Heart right ventricle (tissue), 16 donors: ENCODE measurements around the gene SLC1A7. TPM values are rescaled to one million over a fixed set of nuclear protein-coding genes. Genes with fewer than 3 reads are reported as not detected.

ENCODE experiments used
- ATAC-seq, 8 donors: fragments of 200-7000 bp; cut with Tn5 transposase; one replicate each; pipeline ENCODE4 v1.9.1; 2020; ENCODE audit warnings: mild to moderate bottlenecking in 8 of 8, moderate library complexity in 8 of 8, moderate number of reproducible peaks in 1 of 8
- DNase-seq, 2 donors: peaks; one replicate each; pipeline ENCODE4 v3.0.0-alpha.2; 2020
- H3K27ac ChIP-seq, 10 donors: fragments of 200-600 bp; sonication (generic) in 2 of 10; one replicate each; pipeline versions ENCODE4 v1.5.0 to v1.8.0; 2020 to 2022; ENCODE audit warnings: mild to moderate bottlenecking in 3 of 10
- H3K27me3 ChIP-seq, 7 donors: fragments of 200-600 bp; one replicate each; pipeline ENCODE4 v1.8.0; 2021 to 2022; ENCODE audit warnings: mild to moderate bottlenecking in 2 of 7
- H3K36me3 ChIP-seq, 9 donors: fragments of 200-600 bp; sonication (generic) in 1 of 9; one replicate each; pipeline versions ENCODE4 v1.5.0 to v1.8.0; 2020 to 2022; ENCODE audit warnings: mild to moderate bottlenecking in 2 of 9
- H3K4me1 ChIP-seq, 9 donors: fragments of 200-600 bp; sonication (generic) in 1 of 9; one replicate each; pipeline versions ENCODE4 v1.5.0 to v1.8.0; 2020 to 2022; ENCODE audit warnings: mild to moderate bottlenecking in 4 of 9
- H3K4me3 ChIP-seq, 10 donors: fragments of 200-600 bp; sonication (generic) in 2 of 10; one replicate each; pipeline versions ENCODE4 v1.5.0 to v1.8.0; 2020 to 2022; ENCODE audit warnings: mild to moderate bottlenecking in 7 of 10, moderate library complexity in 2 of 10
- H3K9me3 ChIP-seq, 11 donors: fragments of 200-600 bp in 10 of 11; sonication (generic) in 2 of 11; one replicate each; pipeline versions ENCODE4 v1.5.0 to v1.8.0; 2013 to 2022; ENCODE audit warnings: mild to moderate bottlenecking in 2 of 11, control low read depth in 1 of 11, moderate library complexity in 1 of 11
- CTCF ChIP-seq, 9 donors: fragments of 200-600 bp; sonication (generic) in 2 of 9; IDR thresholded peaks; one replicate each; pipeline versions ENCODE4 v1.5.0 to v1.8.0; 2021 to 2022; ENCODE audit warnings: antibody characterized with exemption in 9 of 9, mild to moderate bottlenecking in 5 of 9, moderate library complexity in 1 of 9
- WGBS, 2 donors: extraction: QIAGEN DNeasy Blood & Tissue Kit; methylation state at CpG; one replicate each; pipeline ENCODE4 v1.1.7; 2013; ENCODE audit warnings: inconsistent platforms in 1 of 2; 5-methylcytosine and 5-hydroxymethylcytosine counted together
- intact Hi-C, 10 donors: fragments of 100-400 bp; cut with DNase I; formaldehyde crosslinking; loops; one replicate each; pipeline versions ENCODE4 v1.11.1 to v1.14.2; 2022
- polyA plus RNA-seq, 2 donors: library from polyadenylated mRNA; stranded (reverse); fragments of 200-250 nt; gene quantifications; one replicate each; pipeline ENCODE4 v1.2.3, GENCODE V29; 2013
- total RNA-seq, 10 donors: library from RNA; stranded (reverse); fragmentation: NEBNext Ultra II Directional in 3 of 10; extraction: Animal tissue kit (Norgen Biotek cat#: 25700) in 3 of 10; gene quantifications; one replicate each; pipeline versions ENCODE4 v1.2.1 to v1.2.4, GENCODE V29; 2021 to 2023
- donor health status: Arrhythmogenic right ventricular cardiomyopathy.
- donor health status: ischemic (EF 13 %, LVEDD 7.1; RV severe dilation, severe dysfunction).
- donor health status: healthy with polysubstance abuse.
- donor health status: DM: no; HTN: yes; CAD: no.
- donor health status: DM: no; HTN: no; CAD: no.
- donor health status: ischemic (EF 25% LVEDD 6.9; RV normal size, moderate dysfunction).
- donor health status: ischemic (EF 25% LVEDD 5.7; RV mildly dilated, moderate dysfunction).
- donor health status: healthy.
- donor health status: DM: yes; HTN: yes; CAD: no.
- donor health status: Ischemic cardiomyopathy.
- donor health status: ischemic (EF 35%, LVEDD 5.7; RV mildly dilated, moderate dysfunction).
- donor health status: nonischemic (EF 11% LVEDD 7.7; RV severe dilation, severe dysfunction).
- donor health status: DM: yes; HTN: yes; CAD: no.
- donor health status: PGD.
- donor health status: ischemic (EF 29% LVEDD 5.4; RV normal size, mild dysfunction).
- donor health status: nonischemic (EF 23%, LVEDD 6.1; RV moderate dilation, normal function).

SLC1A7 gene
- total and polyA plus RNA-seq, 12 donors = 0.04 to 2.0 (median 0.42) TPM

GRCh38 chr1:53125122-53125521, 17.3 kb downstream of the SLC1A7 start:
- H3K9me3 ChIP-seq = no peaks in the 10 kb centered on the region
- H3K4me3 ChIP-seq = no peak overlapping the region
- ATAC-seq (no peak), DNase-seq (no peak)
- no peaks in the 10 kb centered on the region for H3K27me3 ChIP-seq
- peak overlapping the region in 8 of 10 donors; percentile 16 to 93 (median 68) for H3K27ac ChIP-seq
- peaks cover 17 to 70% (median 50%) of the 10 kb centered on the region in 9 donors for H3K4me1 ChIP-seq
- H3K36me3 ChIP-seq = no peaks in the 10 kb centered on the region
- intact Hi-C loops = no loop called here
- no peak for TF ChIP-seq CTCF (IDR thresholded peaks at IDR 0.05)
- 83 to 89% methylated on average over 6 of the region's 6 CpGs for WGBS, 2 donors

- H3K4me3 ChIP-seq = no peak overlapping the region
- no peaks in the 10 kb centered on the region for H3K9me3 ChIP-seq
- WGBS, 2 donors = 58 to 71% methylated on average over 19 of the region's 19 CpGs
- intact Hi-C loops = no loop called here
- H3K27me3 ChIP-seq = no peaks in the 10 kb centered on the region
- peak overlapping the region; percentile 39 to 93 (median 84) for H3K27ac ChIP-seq
- H3K4me1 ChIP-seq = peaks cover 17 to 68% (median 50%) of the 10 kb centered on the region in 9 donors
- ATAC-seq (peak; percentile 12 to 76 (median 60)), DNase-seq (peak; percentile 61 to 63)
- no peaks in the 10 kb centered on the region for H3K36me3 ChIP-seq
- no peak for TF ChIP-seq CTCF (IDR thresholded peaks at IDR 0.05)
Observed at GRCh38 chr1:53123453-53124140, 18.8 kb downstream of the SLC1A7 start.

- no peaks in the 10 kb centered on the region for H3K36me3 ChIP-seq
- no peaks in the 10 kb centered on the region for H3K9me3 ChIP-seq
- no peaks in the 10 kb centered on the region for H3K27me3 ChIP-seq
- DNase-seq (no peak), ATAC-seq (peak in 5 of 8 donors; percentile 2 to 20 (median 13))
- peaks cover 17 to 68% (median 50%) of the 10 kb centered on the region in 9 donors for H3K4me1 ChIP-seq
- 66 to 72% methylated on average over 7 of the region's 7 CpGs for WGBS, 2 donors
- intact Hi-C loops = no loop called here
- TF ChIP-seq CTCF (IDR thresholded peaks at IDR 0.05) = no peak
- H3K27ac ChIP-seq = peak overlapping the region; percentile 39 to 93 (median 84)
- H3K4me3 ChIP-seq = no peak overlapping the region
Observed at GRCh38 chr1:53122961-53123413, 19.5 kb downstream of the SLC1A7 start.

GRCh38 chr1:53122201-53122885, 20.1 kb downstream of the SLC1A7 start:
- H3K36me3 ChIP-seq = no peaks in the 10 kb centered on the region
- no peaks in the 10 kb centered on the region for H3K27me3 ChIP-seq
- intact Hi-C loops = no loop called here
- H3K9me3 ChIP-seq = no peaks in the 10 kb centered on the region
- peaks cover 17 to 68% (median 50%) of the 10 kb centered on the region in 9 donors for H3K4me1 ChIP-seq
- no peak for TF ChIP-seq CTCF (IDR thresholded peaks at IDR 0.05)
- H3K27ac ChIP-seq = peak overlapping the region in 9 of 10 donors; percentile 70 to 93 (median 85)
- DNase-seq = peak; percentile 50 to 56
- WGBS, 2 donors = 54 to 63% methylated on average over 10 of the region's 10 CpGs
- ATAC-seq = peak; percentile 40 to 72 (median 66)
- H3K4me3 ChIP-seq = no peak overlapping the region
